Measurements from ENCODE around the gene NUDT8.
"Not testable (repeated sequence)": the region's sequence is repeated elsewhere in the genome, so short reads cannot be mapped to it uniquely, and the experiment has no call there.

The NUDT8 gene

GRCh38 chr11:67613313-67613959 is 16.3 kb downstream of the NUDT8 start:
- no peak for DNase-seq (ENCODE audit: low read depth in 2 of 2)

GRCh38 chr11:67612751-67613150 is 17.0 kb downstream of the NUDT8 start:
- DNase-seq (ENCODE audit: low read depth in 2 of 2) = no peak

DNA sequence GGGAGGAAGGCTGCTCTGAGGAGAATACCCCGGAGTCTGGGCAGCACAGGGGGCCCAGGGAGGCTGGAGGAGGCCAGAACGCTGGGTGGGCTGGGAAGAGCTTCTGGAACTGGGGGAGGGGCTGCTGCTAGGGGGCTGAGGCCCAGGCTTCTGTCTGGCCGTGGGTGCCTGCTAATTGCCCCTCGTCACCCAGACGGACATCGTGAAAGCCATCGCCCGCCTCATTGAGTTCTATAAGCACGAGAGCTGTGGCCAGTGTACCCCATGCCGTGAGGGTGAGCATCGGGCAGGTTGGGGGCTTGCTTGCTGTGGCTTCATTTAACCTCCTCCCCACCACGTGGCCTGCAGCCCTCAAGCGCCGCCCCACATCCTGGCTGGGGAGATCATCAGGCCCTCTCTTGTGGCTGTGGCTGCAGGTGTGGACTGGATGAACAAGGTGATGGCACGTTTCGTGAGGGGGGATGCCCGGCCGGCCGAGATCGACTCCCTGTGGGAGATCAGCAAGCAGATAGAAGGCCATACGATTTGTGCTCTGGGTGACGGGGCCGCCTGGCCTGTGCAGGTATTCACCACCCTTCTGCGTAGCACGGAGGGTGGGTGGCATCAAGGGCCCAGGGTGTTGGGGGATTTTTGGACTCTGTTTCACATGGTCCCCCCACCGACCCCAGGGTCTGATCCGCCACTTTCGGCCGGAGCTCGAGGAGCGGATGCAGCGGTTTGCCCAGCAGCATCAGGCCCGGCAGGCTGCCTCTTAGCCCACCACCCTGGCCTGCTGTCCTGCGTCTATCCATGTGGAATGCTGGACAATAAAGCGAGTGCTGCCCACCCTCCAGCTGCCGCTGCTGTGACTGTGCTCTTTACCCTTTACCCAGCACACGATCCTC is 17.8 kb downstream of the NUDT8 start:
- no peak for DNase-seq (ENCODE audit: low read depth in 2 of 2)

DNA sequence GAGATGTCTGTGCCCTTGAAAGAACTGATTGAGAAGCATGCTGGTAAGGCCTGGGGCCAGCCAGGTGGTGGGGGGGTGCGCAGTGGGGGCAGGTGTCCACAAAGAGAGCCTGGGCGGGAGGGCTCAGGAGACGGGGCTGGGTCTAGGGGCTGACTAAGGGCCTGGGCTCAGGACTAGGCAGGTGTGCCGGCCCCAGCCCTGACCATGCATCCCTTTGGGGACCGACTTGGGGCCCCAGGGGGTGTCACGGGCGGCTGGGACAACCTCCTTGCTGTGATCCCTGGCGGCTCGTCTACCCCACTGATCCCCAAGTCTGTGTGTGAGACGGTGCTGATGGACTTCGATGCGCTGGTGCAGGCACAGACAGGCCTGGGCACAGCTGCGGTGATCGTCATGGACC is 18.6 kb downstream of the NUDT8 start:
- no peak for DNase-seq (ENCODE audit: low read depth in 2 of 2)

- DNase-seq (ENCODE audit: low read depth in 2 of 2) = no peak
Observed at GRCh38 chr11:67610302-67610868, 19.4 kb downstream of the NUDT8 start.

DNA sequence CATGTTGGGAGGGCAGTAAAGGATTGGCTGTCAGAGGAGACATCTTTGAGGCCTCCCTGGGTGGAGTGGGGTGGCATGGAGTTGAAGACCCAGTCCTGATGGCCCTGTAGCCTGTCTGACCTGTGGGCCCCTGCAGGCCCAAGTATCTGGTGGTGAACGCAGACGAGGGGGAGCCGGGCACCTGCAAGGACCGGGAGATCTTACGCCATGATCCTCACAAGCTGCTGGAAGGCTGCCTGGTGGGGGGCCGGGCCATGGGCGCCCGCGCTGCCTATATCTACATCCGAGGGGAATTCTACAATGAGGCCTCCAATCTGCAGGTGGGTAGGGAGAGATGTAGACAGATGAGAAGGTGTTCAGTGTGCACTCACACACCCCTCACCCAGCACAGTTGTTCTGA is 20.4 kb downstream of the NUDT8 start:
- DNase-seq (ENCODE audit: low read depth in 2 of 2) = no peak

DNA sequence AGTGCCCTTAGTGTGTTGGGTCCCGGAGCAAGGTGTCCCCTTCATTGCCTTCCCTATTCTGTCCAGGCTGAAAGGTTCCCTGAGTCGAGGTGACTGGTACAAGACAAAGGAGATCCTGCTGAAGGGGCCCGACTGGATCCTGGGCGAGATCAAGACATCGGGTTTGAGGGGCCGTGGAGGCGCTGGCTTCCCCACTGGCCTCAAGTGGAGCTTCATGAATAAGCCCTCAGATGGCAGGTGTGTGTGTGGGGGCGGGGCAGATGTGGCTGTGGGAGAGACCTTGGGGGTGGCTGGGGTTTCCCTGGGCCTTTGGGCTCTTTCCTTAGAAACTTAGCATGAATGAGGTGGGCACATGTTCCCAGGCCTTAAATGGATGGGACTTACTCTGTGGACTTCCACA is 21.3 kb downstream of the NUDT8 start:
- no peak for DNase-seq (ENCODE audit: low read depth in 2 of 2)

GRCh38 chr11:67607507-67607906 is 22.2 kb downstream of the NUDT8 start:
- no peak for DNase-seq (ENCODE audit: low read depth in 2 of 2)

- DNase-seq (ENCODE audit: low read depth in 2 of 2) = peak; percentile 93 to 96
Observed at GRCh38 chr11:67606492-67607295, 23.0 kb downstream of the NUDT8 start, which contains the start of gene NDUFV1. TSS of gene NDUFV1 (plus strand) at chr11:67606936. CDS start at chr11:67607005, 69 bp downstream.

DNA sequence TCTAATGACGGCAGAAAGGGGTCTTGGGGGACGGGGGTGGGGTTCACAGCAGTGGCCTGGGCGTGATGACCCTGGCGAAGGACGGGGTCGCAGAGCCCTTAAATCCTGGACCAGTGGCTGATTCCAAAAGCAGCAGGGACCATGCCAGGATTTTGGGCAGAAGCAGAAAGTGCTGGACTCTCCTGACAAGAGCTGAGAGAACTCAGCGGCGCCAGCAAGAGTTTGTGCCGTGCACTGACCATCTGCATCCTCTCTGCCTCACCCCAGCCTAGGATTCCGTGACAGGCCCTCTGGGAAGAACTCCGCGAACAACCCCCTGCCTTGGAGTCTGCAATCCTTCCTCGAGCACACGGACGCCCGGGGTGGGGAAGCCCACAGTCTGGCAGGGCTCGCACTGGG is 23.6 kb downstream of the NUDT8 start:
- no peak for DNase-seq (ENCODE audit: low read depth in 2 of 2)

DNA sequence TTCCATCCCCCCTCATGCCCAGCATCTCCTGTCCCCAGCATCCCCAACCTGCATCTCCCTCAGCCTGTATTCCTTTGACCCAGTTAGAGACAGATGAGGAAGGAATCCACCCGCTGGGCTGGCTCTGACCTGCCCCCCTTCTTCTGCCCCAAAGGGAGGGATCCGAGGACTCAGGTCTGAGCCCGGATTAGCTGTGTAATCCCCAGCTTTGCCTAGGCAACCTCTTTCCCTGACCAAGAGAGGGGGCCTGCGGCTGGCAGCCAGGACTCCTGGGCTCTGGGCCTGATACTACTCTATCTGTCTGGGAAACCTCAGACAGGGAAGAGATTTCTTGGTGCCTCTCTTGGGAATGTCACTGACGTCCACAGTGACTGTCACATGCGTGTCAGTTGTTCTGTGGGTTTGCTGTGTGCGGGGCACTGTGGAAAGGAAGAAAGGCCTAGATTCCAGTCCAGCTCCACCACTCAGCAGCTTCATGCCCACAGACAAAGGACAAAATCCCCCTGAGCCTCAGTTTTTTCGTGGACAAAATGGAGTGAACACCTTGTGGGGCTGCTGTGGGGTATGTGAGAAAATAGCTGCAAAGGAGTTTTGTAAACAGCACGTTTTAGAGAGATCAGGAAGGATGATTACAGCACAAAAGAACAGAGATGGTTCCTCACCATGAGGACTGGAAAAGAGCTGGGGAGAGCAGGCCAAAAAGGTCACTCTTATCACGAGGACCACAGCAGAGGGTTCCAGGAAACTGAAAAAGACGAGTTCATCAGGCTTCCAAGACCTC is 24.3 kb downstream of the NUDT8 start:
- no peak for DNase-seq (ENCODE audit: low read depth in 2 of 2)

GRCh38 chr11:67604815-67605214 is 24.9 kb downstream of the NUDT8 start:
- DNase-seq (ENCODE audit: low read depth in 2 of 2) = no peak

- DNase-seq (ENCODE audit: low read depth in 2 of 2) = not testable (repeated sequence)
Observed at GRCh38 chr11:67604119-67604518, 25.6 kb downstream of the NUDT8 start.

- DNase-seq (ENCODE audit: low read depth in 2 of 2) = no peak
Observed at GRCh38 chr11:67601098-67601497, 28.6 kb downstream of the NUDT8 start.

GRCh38 chr11:67600324-67601029 is 29.3 kb downstream of the NUDT8 start:
- DNase-seq (ENCODE audit: low read depth in 2 of 2) = no peak

DNA sequence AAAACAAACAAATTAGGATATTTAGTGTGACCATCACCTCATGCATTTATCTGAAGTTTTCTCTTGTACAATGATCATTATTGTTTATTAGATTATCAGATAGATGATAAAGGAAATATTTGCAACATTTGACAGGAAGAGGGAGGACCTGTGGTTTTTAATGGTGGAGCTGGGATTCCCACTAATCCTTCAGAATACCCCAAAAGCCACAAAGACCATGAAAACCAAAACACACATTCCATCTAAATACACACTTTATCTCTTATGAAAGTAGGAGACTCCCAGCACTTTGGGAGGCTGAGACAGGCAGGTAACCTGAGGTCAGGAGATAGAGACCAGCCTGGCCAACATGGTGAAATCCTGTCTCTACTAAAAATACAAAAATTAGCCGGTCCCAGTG is 30.6 kb downstream of the NUDT8 start:
- no peak for DNase-seq (ENCODE audit: low read depth in 2 of 2)

DNA sequence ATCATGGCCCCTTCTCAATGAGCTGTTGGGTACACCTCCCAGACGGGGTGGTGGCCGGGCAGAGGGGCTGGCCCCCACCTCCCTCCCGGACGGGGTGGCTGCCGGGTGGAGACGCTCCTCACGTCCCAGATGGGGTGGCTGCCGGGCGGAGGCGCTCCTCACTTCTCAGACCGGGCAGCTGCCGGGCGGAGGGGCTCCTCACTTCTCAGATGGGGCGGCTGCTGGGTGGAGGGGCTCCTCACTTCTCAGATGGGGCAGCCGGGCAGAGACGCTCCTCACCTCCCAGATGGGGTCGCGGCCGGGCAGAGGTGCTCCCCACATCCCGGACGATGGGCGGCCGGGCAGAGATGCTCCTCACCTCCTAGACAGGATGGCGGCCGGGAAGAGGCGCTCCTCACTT is 31.8 kb downstream of the NUDT8 start:
- not testable (repeated sequence) for DNase-seq (ENCODE audit: low read depth in 2 of 2)

- not testable (repeated sequence) for DNase-seq (ENCODE audit: low read depth in 2 of 2)
Observed at GRCh38 chr11:67597458-67597857, 32.3 kb downstream of the NUDT8 start.

DNA sequence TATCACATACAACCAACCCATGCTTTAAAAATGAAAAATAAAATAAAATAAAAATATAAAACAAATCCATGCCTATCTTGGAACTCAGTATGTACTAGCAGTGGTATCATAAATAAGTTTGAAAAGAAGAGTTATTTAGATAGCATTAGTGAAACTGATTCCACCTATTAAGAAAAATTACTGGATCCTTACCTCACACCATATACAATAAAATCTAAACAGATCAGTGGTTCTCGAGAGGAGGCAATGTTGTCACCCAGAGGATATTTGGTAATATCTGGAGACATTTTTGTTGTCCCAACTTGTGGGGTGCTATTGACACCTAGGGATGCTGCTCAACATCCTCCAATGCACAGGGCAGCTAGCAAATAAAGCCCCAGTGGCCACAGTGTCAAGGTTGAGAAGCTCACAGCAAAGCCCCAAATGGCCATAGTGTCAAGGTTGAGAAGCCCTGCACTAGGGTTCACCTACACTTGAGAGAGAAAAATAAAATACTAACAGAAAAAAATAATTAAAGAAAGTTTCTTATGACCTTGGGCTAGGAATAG is 32.9 kb downstream of the NUDT8 start:
- no peak for DNase-seq (ENCODE audit: low read depth in 2 of 2)

GRCh38 chr11:67594480-67594879 is 35.3 kb downstream of the NUDT8 start:
- DNase-seq (ENCODE audit: low read depth in 2 of 2) = no peak

Data from stimulated activated CD4-positive, alpha-beta T cell treated with anti-CD3 and anti-CD28 coated beads, Interleukin-15, amount 100 ng/mL, for 48 hours (primary cell).